PC-3 (cell line): Measurements from ENCODE around the gene TAF3. TPM values are rescaled to one million over a fixed set of nuclear protein-coding genes. Genes with fewer than 3 reads are reported as not detected.

ENCODE experiments used
- ATAC-seq: fragments of 200-7000 bp; cut with Tn5 transposase; 2 replicates; pipeline ENCODE4 v1.9.1; 2020; ENCODE audit warnings: mild to moderate bottlenecking, moderate library complexity
- BruUV-seq: library from RNA; stranded (reverse); fragments of 400-500 nt; replicated peaks from 2 replicates; lab custom pipeline; 2021; lab: Mats Ljungman, UMichigan
- CTCF ChIA-PET: fragments of 300-600 bp; sonication (Branson Sonifier 250); formaldehyde crosslinking; loops from one replicate; lab custom pipeline; 2022; ENCODE audit warnings: antibody characterized with exemption; lab: Charles Lee
- POLR2A ChIA-PET: fragments of 300-600 bp; sonication (Branson Sonifier 250); formaldehyde crosslinking; loops from one replicate; lab custom pipeline; 2022; ENCODE audit warnings: antibody characterized with exemption; ENCODE audit not compliant: unreplicated experiment; lab: Charles Lee
- DNase-seq: peaks from one replicate; pipeline ENCODE4 v3.0.0-alpha.2; 2015
- H2AFZ ChIP-seq: fragments of 300-600 bp; sonication (generic); 2 replicates; pipeline ENCODE4 v1.6.0; 2016; ENCODE audit warnings: antibody characterized with exemption, low read length
- H3F3A ChIP-seq: fragments of 300-600 bp; sonication (generic); one replicate; pipeline ENCODE4 v1.6.0; 2017; ENCODE audit warnings: antibody characterized with exemption, low read length, control low read depth, mild to moderate bottlenecking; ENCODE audit not compliant: unreplicated experiment
- H3K27ac ChIP-seq: fragments of 300-600 bp; sonication (generic); 2 replicates; pipeline ENCODE4 v1.5.1; 2016; ENCODE audit warnings: mild to moderate bottlenecking, low read length
- H3K27me3 ChIP-seq: fragments of 300-600 bp; sonication (generic); 2 replicates; pipeline ENCODE4 v1.6.1; 2016; ENCODE audit warnings: low read length, mixed read lengths
- H3K36me3 ChIP-seq: fragments of 300-600 bp; sonication (generic); 2 replicates; pipeline ENCODE4 v1.6.1; 2016; ENCODE audit warnings: low read depth, mixed run types, low read length, mixed read lengths
- H3K4me1 ChIP-seq: fragments of 300-600 bp; sonication (generic); 2 replicates; pipeline ENCODE4 v1.5.1; 2016; ENCODE audit warnings: low read length; ENCODE audit not compliant: insufficient read depth
- H3K4me2 ChIP-seq: fragments of 300-600 bp; sonication (generic); 2 replicates; pipeline ENCODE4 v1.6.0; 2016; ENCODE audit warnings: low read length
- H3K4me3 ChIP-seq: fragments of 300-600 bp; sonication (generic); 2 replicates; pipeline ENCODE4 v1.5.1; 2016; ENCODE audit warnings: mild to moderate bottlenecking, low read length, mixed read lengths
- H3K79me2 ChIP-seq: fragments of 300-600 bp; sonication (generic); 2 replicates; pipeline ENCODE4 v1.6.1; 2017; ENCODE audit warnings: low read length, mixed read lengths
- H3K9ac ChIP-seq: fragments of 300-600 bp; sonication (generic); 2 replicates; pipeline ENCODE4 v1.6.0; 2016; ENCODE audit warnings: mild to moderate bottlenecking, low read length
- H3K9me2 ChIP-seq: fragments of 300-600 bp; sonication (generic); replicated peaks from 2 replicates; pipeline ENCODE4 v1.6.1; 2016; ENCODE audit warnings: mixed run types, low read length, mixed read lengths
- H3K9me3 ChIP-seq: fragments of 300-600 bp; sonication (generic); 2 replicates; pipeline ENCODE4 v1.6.1; 2016; ENCODE audit warnings: low read length, mixed read lengths
- H4K20me1 ChIP-seq: fragments of 300-600 bp; sonication (generic); 2 replicates; pipeline ENCODE4 v1.6.1; 2016; ENCODE audit warnings: low read length, mixed read lengths
- EZH2 ChIP-seq: fragments of 300-600 bp; sonication (generic); IDR thresholded peaks from one replicate; pipeline ENCODE4 v1.6.1; 2017; ENCODE audit warnings: antibody characterized with exemption, mild to moderate bottlenecking, low read length; ENCODE audit not compliant: unreplicated experiment
- EZH2phosphoT487 ChIP-seq: fragments of 300-600 bp; sonication (generic); IDR thresholded peaks from 2 replicates; pipeline ENCODE4 v1.6.1; 2018; ENCODE audit warnings: mild to moderate bottlenecking, antibody characterized with exemption, low read length, borderline replicate concordance
- intact Hi-C: fragments of 100-400 bp; cut with micrococcal nuclease; formaldehyde crosslinking; loops from 2 replicates; pipeline ENCODE4 v1.9.0; 2023
- total RNA-seq: library from RNA; depleted of rRNA; stranded (reverse); fragments of >200 nt; gene quantifications from 2 replicates; pipeline ENCODE4 v1.2.3, GENCODE V29; 2014
- TF ChIP-seq, protein P1 (sequence below): fragments of 300-600 bp; sonication (generic); conservative IDR thresholded peaks from 2 replicates; pipeline ENCODE4 v1.5.1; 2017; ENCODE audit warnings: antibody characterized with exemption, low read depth, mild to moderate bottlenecking, low read length

Gene TAF3
- total RNA-seq, 1 experiment from 2014 or later, result 2.0 TPM

DNA sequence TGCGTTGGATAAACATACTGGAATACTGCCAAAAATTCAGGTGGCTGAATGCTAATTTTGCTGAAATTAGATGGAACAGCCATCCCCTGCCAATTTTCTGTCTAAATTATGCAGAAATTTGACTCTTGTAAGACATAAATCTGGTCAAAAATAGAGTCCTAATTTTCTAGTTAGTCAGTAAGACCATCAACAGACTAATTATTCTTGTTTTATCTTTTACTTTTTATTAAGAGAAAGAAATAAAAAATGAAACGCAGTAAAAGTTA lies 125.8 kb downstream of the TAF3 start:
- BruUV-seq, result no TSS peak
- Histone ChIP-seq H3K9me2 (no peaks in the 10 kb centered on the region), H3K27ac (peak overlapping the region; percentile 88), H2AFZ (no peak overlapping the region), H3K4me3 (no peak overlapping the region), H3K9me3 (no peaks in the 10 kb centered on the region), H3F3A (peaks cover 2% of the 10 kb centered on the region), H3K4me1 (peaks cover 50% of the 10 kb centered on the region), H3K36me3 (no peaks in the 10 kb centered on the region), H3K4me2 (peak overlapping the region; percentile 52), H3K9ac (peak overlapping the region; percentile 42), H3K79me2 (no peaks in the 10 kb centered on the region), H4K20me1 (no peaks in the 10 kb centered on the region), H3K27me3 (no peaks in the 10 kb centered on the region)
- ATAC-seq (no peak), DNase-seq (no peak)
- intact Hi-C loops, result loop anchor here (2.0 to 10.0 kb wide), 2 partner anchors 59 to 111 kb away; partner anchors contain the start of gene GATA3
- TF ChIP-seq EZH2phosphoT487 (no peak), EZH2 (no peak)
- TF ChIP-seq, protein P1, sequence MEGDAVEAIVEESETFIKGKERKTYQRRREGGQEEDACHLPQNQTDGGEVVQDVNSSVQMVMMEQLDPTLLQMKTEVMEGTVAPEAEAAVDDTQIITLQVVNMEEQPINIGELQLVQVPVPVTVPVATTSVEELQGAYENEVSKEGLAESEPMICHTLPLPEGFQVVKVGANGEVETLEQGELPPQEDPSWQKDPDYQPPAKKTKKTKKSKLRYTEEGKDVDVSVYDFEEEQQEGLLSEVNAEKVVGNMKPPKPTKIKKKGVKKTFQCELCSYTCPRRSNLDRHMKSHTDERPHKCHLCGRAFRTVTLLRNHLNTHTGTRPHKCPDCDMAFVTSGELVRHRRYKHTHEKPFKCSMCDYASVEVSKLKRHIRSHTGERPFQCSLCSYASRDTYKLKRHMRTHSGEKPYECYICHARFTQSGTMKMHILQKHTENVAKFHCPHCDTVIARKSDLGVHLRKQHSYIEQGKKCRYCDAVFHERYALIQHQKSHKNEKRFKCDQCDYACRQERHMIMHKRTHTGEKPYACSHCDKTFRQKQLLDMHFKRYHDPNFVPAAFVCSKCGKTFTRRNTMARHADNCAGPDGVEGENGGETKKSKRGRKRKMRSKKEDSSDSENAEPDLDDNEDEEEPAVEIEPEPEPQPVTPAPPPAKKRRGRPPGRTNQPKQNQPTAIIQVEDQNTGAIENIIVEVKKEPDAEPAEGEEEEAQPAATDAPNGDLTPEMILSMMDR, result no peak
- POLR2A ChIA-PET, result no interaction called here
- CTCF ChIA-PET, result no interaction called here

DNA sequence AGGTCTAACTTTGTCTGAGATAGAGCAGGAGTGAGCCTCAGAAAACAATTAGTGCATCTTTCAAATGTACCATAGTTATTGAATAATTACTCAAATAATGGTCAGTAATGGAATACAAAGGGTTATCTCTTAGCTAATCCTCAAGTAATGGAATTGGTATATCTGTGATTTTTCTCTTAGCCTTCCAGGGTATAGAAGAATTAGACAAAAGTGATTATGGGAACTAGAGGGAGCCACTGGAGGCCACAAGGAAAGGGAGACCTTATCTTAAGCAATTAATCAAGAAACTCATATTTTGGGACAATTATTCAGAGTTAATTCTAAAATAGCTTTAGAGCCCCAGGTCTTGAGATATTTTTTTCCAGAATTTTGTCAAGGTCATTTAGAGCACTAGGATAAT lies 126.2 kb downstream of the TAF3 start:
- peak overlapping the region; percentile 88 for H3K27ac ChIP-seq
- H3K27me3 ChIP-seq, result no peaks in the 10 kb centered on the region
- no peak for ATAC-seq
- no peak for TF ChIP-seq EZH2phosphoT487
- no peak for TF ChIP-seq EZH2
- TF ChIP-seq, protein P1, result no peak
- H4K20me1 ChIP-seq, result no peaks in the 10 kb centered on the region
- H3F3A ChIP-seq, result peaks cover 2% of the 10 kb centered on the region
- no peaks in the 10 kb centered on the region for H3K9me2 ChIP-seq
- peak overlapping the region; percentile 52 for H3K4me2 ChIP-seq
- no peaks in the 10 kb centered on the region for H3K79me2 ChIP-seq
- ChIA-PET POLR2A (no interaction called here), CTCF (no interaction called here)
- no peak overlapping the region for H2AFZ ChIP-seq
- BruUV-seq, result TSS peak; percentile 74
- no peak for DNase-seq
- peaks cover 52% of the 10 kb centered on the region for H3K4me1 ChIP-seq
- no peaks in the 10 kb centered on the region for H3K36me3 ChIP-seq
- no peak overlapping the region for H3K4me3 ChIP-seq
- H3K9me3 ChIP-seq, result no peaks in the 10 kb centered on the region
- H3K9ac ChIP-seq, result peak overlapping the region; percentile 42
- intact Hi-C loops, result loop anchor here (2.0 to 10.0 kb wide), 2 partner anchors 60 to 110 kb away; partner anchors contain the start of gene GATA3

DNA sequence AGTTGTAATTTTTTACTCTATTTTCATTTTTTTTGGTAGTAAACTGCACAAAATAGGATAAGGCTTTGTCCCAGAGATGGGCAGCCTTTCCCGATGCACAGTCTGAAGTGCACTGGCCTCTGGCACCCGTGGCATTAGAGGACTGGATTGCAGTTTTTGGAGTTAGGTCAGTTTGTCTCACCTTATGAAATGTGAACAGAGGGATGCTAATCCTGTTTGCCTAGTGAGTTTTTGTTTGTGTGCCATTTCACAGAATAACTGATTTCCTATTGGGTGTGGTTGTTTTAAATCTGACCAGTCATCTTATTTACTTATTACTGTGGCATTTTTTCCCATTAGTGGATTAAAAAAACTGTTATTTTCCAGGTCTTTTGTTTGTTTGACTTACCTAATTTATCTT lies 126.7 kb downstream of the TAF3 start:
- intact Hi-C loops, result loop anchor here (2.0 to 10.0 kb wide), 2 partner anchors 60 to 110 kb away; partner anchors contain the start of gene GATA3
- ChIA-PET POLR2A (no interaction called here), CTCF (no interaction called here)
- DNase-seq (peak; percentile 56), ATAC-seq (peak; percentile 32)
- TF ChIP-seq, protein P1, result no peak
- TF ChIP-seq EZH2 (no peak), EZH2phosphoT487 (no peak)
- Histone ChIP-seq H4K20me1 (no peaks in the 10 kb centered on the region), H3K9ac (peak overlapping the region; percentile 45), H3K36me3 (no peaks in the 10 kb centered on the region), H3F3A (peaks cover 2% of the 10 kb centered on the region), H3K4me3 (no peak overlapping the region), H3K4me2 (peak overlapping the region; percentile 52), H3K27me3 (no peaks in the 10 kb centered on the region), H3K79me2 (no peaks in the 10 kb centered on the region), H3K27ac (peak overlapping the region; percentile 88), H3K9me2 (no peaks in the 10 kb centered on the region), H2AFZ (no peak overlapping the region), H3K4me1 (peaks cover 52% of the 10 kb centered on the region), H3K9me3 (no peaks in the 10 kb centered on the region)
- BruUV-seq, result no TSS peak
